IPS DF 6.9 (cell line): ENCODE measurements around the gene ADGRG1.

Experiments used
- DNase-seq: peaks from one replicate; pipeline ENCODE4 v3.0.0-alpha.2; 2013; ENCODE audit warnings: low read depth, low spot score
- H3K27ac ChIP-seq: one replicate; pipeline ENCODE4 v1.5.1; 2013; ENCODE audit warnings: low read length, control low read depth
- H3K27me3 ChIP-seq: 2 replicates; pipeline ENCODE4 v1.6.1; 2013; ENCODE audit warnings: mild to moderate bottlenecking, low read length; ENCODE audit not compliant: control insufficient read depth, insufficient read depth
- H3K36me3 ChIP-seq: 2 replicates; pipeline ENCODE4 v1.6.1; 2013; ENCODE audit warnings: low read length; ENCODE audit not compliant: control insufficient read depth, insufficient read depth
- H3K4me1 ChIP-seq: 2 replicates; pipeline ENCODE4 v1.6.1; 2013; ENCODE audit warnings: low read length; ENCODE audit not compliant: control insufficient read depth, insufficient read depth
- H3K4me3 ChIP-seq: 2 replicates; pipeline ENCODE4 v1.5.1; 2013; ENCODE audit warnings: mild to moderate bottlenecking, low read length
- H3K9me3 ChIP-seq: 2 replicates; pipeline ENCODE4 v1.6.1; 2013; ENCODE audit warnings: low read length, inconsistent platforms; ENCODE audit not compliant: control insufficient read depth, insufficient read depth
- WGBS: extraction: QIAGEN DNeasy Blood & Tissue Kit; methylation state at CpG from one replicate; pipeline ENCODE4 v1.1.7; 2013; ENCODE audit warnings: mixed read lengths, missing lambda C conversion rate; ENCODE audit not compliant: insufficient read length, insufficient coverage; 5-methylcytosine and 5-hydroxymethylcytosine counted together

The ADGRG1 gene

GRCh38 chr16:57613514-57613913 is 14.9 kb upstream of the ADGRG1 start:
- no peak overlapping the region for H3K4me3 ChIP-seq
- no peaks in the 10 kb centered on the region for H3K27me3 ChIP-seq
- no peak overlapping the region for H3K27ac ChIP-seq
- no peaks in the 10 kb centered on the region for H3K9me3 ChIP-seq
- H3K36me3 ChIP-seq: no peaks in the 10 kb centered on the region
- no peaks in the 10 kb centered on the region for H3K4me1 ChIP-seq
- WGBS: no CpG with 5 or more reads among the region's 4 CpGs
- no peak for DNase-seq

GRCh38 chr16:57614536-57614935 is 13.9 kb upstream of the ADGRG1 start:
- no peaks in the 10 kb centered on the region for H3K9me3 ChIP-seq
- no peak overlapping the region for H3K27ac ChIP-seq
- H3K4me3 ChIP-seq: no peak overlapping the region
- no peaks in the 10 kb centered on the region for H3K36me3 ChIP-seq
- no peak for DNase-seq
- H3K4me1 ChIP-seq: no peaks in the 10 kb centered on the region
- no CpG with 5 or more reads among the region's 6 CpGs for WGBS
- H3K27me3 ChIP-seq: no peaks in the 10 kb centered on the region

- peaks cover 4% of the 10 kb centered on the region for H3K4me1 ChIP-seq
- no peak overlapping the region for H3K4me3 ChIP-seq
- H3K27ac ChIP-seq: no peak overlapping the region
- no peak for DNase-seq
- no CpG with 5 or more reads among the region's 9 CpGs for WGBS
- H3K36me3 ChIP-seq: no peaks in the 10 kb centered on the region
- no peaks in the 10 kb centered on the region for H3K27me3 ChIP-seq
- H3K9me3 ChIP-seq: no peaks in the 10 kb centered on the region
These were observed 13.5 kb upstream of the ADGRG1 start for GRCh38 chr16:57614944-57615343.

GRCh38 chr16:57615813-57616212 is 12.6 kb upstream of the ADGRG1 start:
- no peak overlapping the region for H3K4me3 ChIP-seq
- peaks cover 9% of the 10 kb centered on the region for H3K4me1 ChIP-seq
- H3K27me3 ChIP-seq: no peaks in the 10 kb centered on the region
- no peaks in the 10 kb centered on the region for H3K9me3 ChIP-seq
- WGBS: no CpG with 5 or more reads among the region's 10 CpGs
- DNase-seq: no peak
- H3K36me3 ChIP-seq: no peaks in the 10 kb centered on the region
- no peak overlapping the region for H3K27ac ChIP-seq

GRCh38 chr16:57616241-57616640 is 12.2 kb upstream of the ADGRG1 start:
- no peaks in the 10 kb centered on the region for H3K36me3 ChIP-seq
- peaks cover 9% of the 10 kb centered on the region for H3K4me1 ChIP-seq
- WGBS: no CpG with 5 or more reads among the region's 7 CpGs
- H3K27ac ChIP-seq: no peak overlapping the region
- H3K27me3 ChIP-seq: no peaks in the 10 kb centered on the region
- H3K4me3 ChIP-seq: no peak overlapping the region
- no peaks in the 10 kb centered on the region for H3K9me3 ChIP-seq
- no peak for DNase-seq

GRCh38 chr16:57616876-57617275 is 11.6 kb upstream of the ADGRG1 start:
- Histone ChIP-seq H3K27me3 (no peaks in the 10 kb centered on the region), H3K9me3 (no peaks in the 10 kb centered on the region), H3K4me1 (peaks cover 9% of the 10 kb centered on the region), H3K36me3 (no peaks in the 10 kb centered on the region), H3K27ac (no peak overlapping the region), H3K4me3 (no peak overlapping the region)
- no peak for DNase-seq
- no CpG with 5 or more reads among the region's 4 CpGs for WGBS

- DNase-seq: no peak
- H3K36me3 ChIP-seq: no peaks in the 10 kb centered on the region
- H3K9me3 ChIP-seq: no peaks in the 10 kb centered on the region
- no CpG with 5 or more reads among the region's 8 CpGs for WGBS
- H3K27me3 ChIP-seq: no peaks in the 10 kb centered on the region
- peaks cover 9% of the 10 kb centered on the region for H3K4me1 ChIP-seq
- no peak overlapping the region for H3K27ac ChIP-seq
- no peak overlapping the region for H3K4me3 ChIP-seq
These were observed 10.8 kb upstream of the ADGRG1 start for GRCh38 chr16:57617604-57618111.

GRCh38 chr16:57618296-57619132 is 9.9 kb upstream of the ADGRG1 start:
- Histone ChIP-seq H3K27ac (no peak overlapping the region), H3K36me3 (no peaks in the 10 kb centered on the region), H3K27me3 (no peaks in the 10 kb centered on the region), H3K4me1 (peaks cover 10% of the 10 kb centered on the region), H3K9me3 (no peaks in the 10 kb centered on the region), H3K4me3 (no peak overlapping the region)
- WGBS: no CpG with 5 or more reads among the region's 19 CpGs
- DNase-seq: no peak

GRCh38 chr16:57619133-57619605 is 9.3 kb upstream of the ADGRG1 start:
- Histone ChIP-seq H3K27me3 (no peaks in the 10 kb centered on the region), H3K27ac (no peak overlapping the region), H3K4me3 (no peak overlapping the region), H3K9me3 (no peaks in the 10 kb centered on the region), H3K4me1 (peaks cover 11% of the 10 kb centered on the region), H3K36me3 (no peaks in the 10 kb centered on the region)
- no CpG with 5 or more reads among the region's 8 CpGs for WGBS
- DNase-seq: no peak

- no peaks in the 10 kb centered on the region for H3K36me3 ChIP-seq
- no peak overlapping the region for H3K4me3 ChIP-seq
- DNase-seq: no peak
- no peak overlapping the region for H3K27ac ChIP-seq
- no peaks in the 10 kb centered on the region for H3K9me3 ChIP-seq
- H3K4me1 ChIP-seq: peaks cover 11% of the 10 kb centered on the region
- H3K27me3 ChIP-seq: no peaks in the 10 kb centered on the region
- no CpG with 5 or more reads among the region's 16 CpGs for WGBS
These were observed 8.7 kb upstream of the ADGRG1 start for GRCh38 chr16:57619606-57620334.
